ENCODE measurements around the gene SULT1C4.

Gene SULT1C4

GRCh38 chr2:108378851-108379250 lies 1.1 kb downstream of the SULT1C4 start:
- DNase-seq: no peak
- peaks cover 80% of the 10 kb centered on the region for H3K4me1 Mint-ChIP-seq
- TF ChIP-seq, protein P1, sequence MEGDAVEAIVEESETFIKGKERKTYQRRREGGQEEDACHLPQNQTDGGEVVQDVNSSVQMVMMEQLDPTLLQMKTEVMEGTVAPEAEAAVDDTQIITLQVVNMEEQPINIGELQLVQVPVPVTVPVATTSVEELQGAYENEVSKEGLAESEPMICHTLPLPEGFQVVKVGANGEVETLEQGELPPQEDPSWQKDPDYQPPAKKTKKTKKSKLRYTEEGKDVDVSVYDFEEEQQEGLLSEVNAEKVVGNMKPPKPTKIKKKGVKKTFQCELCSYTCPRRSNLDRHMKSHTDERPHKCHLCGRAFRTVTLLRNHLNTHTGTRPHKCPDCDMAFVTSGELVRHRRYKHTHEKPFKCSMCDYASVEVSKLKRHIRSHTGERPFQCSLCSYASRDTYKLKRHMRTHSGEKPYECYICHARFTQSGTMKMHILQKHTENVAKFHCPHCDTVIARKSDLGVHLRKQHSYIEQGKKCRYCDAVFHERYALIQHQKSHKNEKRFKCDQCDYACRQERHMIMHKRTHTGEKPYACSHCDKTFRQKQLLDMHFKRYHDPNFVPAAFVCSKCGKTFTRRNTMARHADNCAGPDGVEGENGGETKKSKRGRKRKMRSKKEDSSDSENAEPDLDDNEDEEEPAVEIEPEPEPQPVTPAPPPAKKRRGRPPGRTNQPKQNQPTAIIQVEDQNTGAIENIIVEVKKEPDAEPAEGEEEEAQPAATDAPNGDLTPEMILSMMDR (IDR thresholded peaks at IDR 0.05): no peak
- H3K27me3 Mint-ChIP-seq (ENCODE audit: low read depth, poor library complexity): peaks cover 6% of the 10 kb centered on the region
- peak overlapping the region; percentile 100 for H3K27ac Mint-ChIP-seq
- peak overlapping the region; percentile 89 for H3K4me3 Mint-ChIP-seq
- peaks cover 44% of the 10 kb centered on the region for H3K36me3 Mint-ChIP-seq (ENCODE audit: low read depth)
- H3K9me3 Mint-ChIP-seq: peaks cover 21% of the 10 kb centered on the region

DNA sequence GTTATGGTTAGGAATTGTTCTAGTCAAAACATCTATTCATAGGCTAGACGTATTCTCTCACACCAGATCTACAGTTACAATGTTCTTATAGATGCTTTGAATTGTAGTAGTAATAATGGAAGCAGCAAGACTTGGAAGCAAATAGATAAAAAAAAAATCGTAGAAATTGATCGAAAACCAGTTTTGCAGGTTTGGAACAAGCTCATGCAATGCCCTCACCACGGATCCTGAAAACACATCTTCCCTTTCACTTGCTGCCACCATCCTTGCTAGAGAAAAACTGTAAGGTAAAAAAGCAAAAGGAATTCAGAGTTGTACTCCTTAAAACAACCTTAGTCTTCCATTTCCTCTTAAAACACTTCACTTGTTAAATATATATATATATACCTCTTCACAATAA lies 4.4 kb downstream of the SULT1C4 start:
- Mint-ChIP-seq H3K4me3 (no peak overlapping the region), H3K27me3 (ENCODE audit: low read depth, poor library complexity) (peaks cover 5% of the 10 kb centered on the region), H3K27ac (no peak overlapping the region), H3K4me1 (peaks cover 74% of the 10 kb centered on the region), H3K36me3 (ENCODE audit: low read depth) (peaks cover 72% of the 10 kb centered on the region), H3K9me3 (peaks cover 21% of the 10 kb centered on the region)
- TF ChIP-seq, protein P1 (IDR thresholded peaks at IDR 0.05): no peak
- DNase-seq: no peak

GRCh38 chr2:108383146-108383830 lies 5.5 kb downstream of the SULT1C4 start:
- peaks cover 21% of the 10 kb centered on the region for H3K9me3 Mint-ChIP-seq
- peaks cover 5% of the 10 kb centered on the region for H3K27me3 Mint-ChIP-seq (ENCODE audit: low read depth, poor library complexity)
- peak overlapping the region; percentile 29 for H3K4me3 Mint-ChIP-seq
- H3K4me1 Mint-ChIP-seq: peaks cover 65% of the 10 kb centered on the region
- TF ChIP-seq, protein P1 (IDR thresholded peaks at IDR 0.05): no peak
- peaks cover 82% of the 10 kb centered on the region for H3K36me3 Mint-ChIP-seq (ENCODE audit: low read depth)
- DNase-seq: no peak
- no peak overlapping the region for H3K27ac Mint-ChIP-seq

DNA sequence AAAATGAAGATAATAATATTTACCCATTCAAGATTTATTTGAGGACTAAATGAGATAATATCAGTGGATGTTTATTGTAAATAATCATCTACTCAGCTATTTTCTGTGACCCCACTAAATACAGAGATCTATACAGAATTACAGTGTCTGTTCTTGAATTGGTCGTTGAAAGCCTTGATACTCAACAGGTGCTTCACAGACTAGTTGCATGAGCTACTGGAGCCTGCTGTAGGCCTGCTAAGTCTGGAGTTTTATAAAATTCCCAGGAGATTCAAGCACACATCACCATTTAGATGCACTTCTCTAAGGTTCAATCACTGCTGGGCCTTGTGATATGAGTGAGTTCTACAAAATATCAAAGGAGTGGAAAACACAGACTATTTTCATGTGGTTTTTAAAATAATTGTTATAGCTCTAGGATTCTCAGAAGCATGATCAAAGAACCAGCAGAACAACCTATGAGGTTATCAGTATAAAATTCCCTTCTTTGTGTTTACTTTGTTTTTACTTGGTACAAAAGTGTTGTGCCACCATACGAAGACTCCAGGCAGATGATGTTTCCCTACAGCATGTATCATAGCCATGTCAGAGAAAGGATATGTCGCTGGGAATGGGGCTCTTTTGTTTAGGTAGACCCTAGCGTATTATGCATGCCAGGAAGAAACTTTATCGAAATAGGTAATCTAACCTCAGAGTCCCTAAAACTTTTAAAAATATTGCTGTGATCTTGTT lies 7.1 kb downstream of the SULT1C4 start:
- H3K9me3 Mint-ChIP-seq: peaks cover 24% of the 10 kb centered on the region
- peaks cover 91% of the 10 kb centered on the region for H3K36me3 Mint-ChIP-seq (ENCODE audit: low read depth)
- H3K27me3 Mint-ChIP-seq (ENCODE audit: low read depth, poor library complexity): peaks cover 5% of the 10 kb centered on the region
- H3K4me1 Mint-ChIP-seq: peaks cover 49% of the 10 kb centered on the region
- no peak overlapping the region for H3K4me3 Mint-ChIP-seq
- peak overlapping the region; percentile 11 for H3K27ac Mint-ChIP-seq
- no peak for DNase-seq
- TF ChIP-seq, protein P1 (IDR thresholded peaks at IDR 0.05): no peak

GRCh38 chr2:108385411-108386071 lies 7.8 kb downstream of the SULT1C4 start:
- Mint-ChIP-seq H3K9me3 (peaks cover 28% of the 10 kb centered on the region), H3K36me3 (ENCODE audit: low read depth) (peaks cover 93% of the 10 kb centered on the region), H3K4me3 (no peak overlapping the region), H3K4me1 (peaks cover 43% of the 10 kb centered on the region), H3K27ac (peak overlapping the region; percentile 11), H3K27me3 (ENCODE audit: low read depth, poor library complexity) (peaks cover 4% of the 10 kb centered on the region)
- DNase-seq: no peak
- TF ChIP-seq, protein P1 (IDR thresholded peaks at IDR 0.05): no peak
